HG03103 (cell line): ENCODE results near the gene MAP4K4.

ENCODE experiments used
- ATAC-seq: cut with Tn5 transposase; IDR thresholded peaks from one replicate; pipeline ENCODE4 v1.9.1; 2021; ENCODE audit warnings: low read depth; ENCODE audit not compliant: unreplicated experiment

Gene MAP4K4

DNA sequence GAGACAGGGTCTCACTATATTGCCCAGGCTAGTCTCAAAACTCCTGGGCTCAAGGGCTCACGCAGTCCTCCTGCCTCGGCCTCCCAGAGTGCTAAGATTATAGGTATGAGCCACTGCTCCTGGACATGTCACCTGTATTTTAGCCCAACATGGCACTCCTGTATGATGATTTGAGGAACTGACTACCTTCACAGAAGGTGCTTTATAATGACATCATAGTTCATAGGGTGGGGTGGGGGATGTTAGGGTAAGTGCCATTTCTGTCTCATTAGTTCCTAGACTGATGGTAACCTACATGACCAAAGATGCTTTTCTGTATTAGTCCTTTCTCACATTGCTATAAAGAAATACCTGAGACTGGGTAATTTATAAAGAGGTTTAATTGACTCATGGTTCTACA, 109.7 kb downstream of the MAP4K4 start:
- ATAC-seq: no peak

DNA sequence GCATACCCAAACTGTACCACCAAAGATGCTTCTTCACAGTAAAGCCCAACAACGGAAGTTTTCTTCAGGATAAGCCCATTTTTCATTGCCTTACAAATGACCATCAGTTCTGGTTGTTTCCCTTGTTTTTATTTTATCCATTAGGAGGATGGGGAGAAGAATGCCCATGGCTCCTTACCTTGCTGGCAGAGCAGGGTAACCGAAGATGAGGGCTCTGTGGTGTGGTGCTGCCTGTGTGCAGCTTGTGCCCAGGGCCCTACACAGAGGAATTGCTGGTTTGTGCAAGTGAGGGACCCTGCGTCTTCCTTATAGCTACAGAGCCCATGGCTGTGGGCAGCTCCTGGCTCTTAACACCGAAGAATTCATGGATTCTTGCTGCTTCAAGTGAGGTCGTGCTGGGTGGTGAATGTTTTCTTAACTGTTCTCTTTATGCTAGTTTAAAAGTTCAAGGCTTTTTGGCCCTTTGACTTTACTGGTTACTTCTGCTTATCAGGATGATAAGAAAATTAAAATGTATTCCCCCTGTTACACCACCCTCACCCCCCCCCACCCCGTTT, 110.6 kb downstream of the MAP4K4 start:
- no peak for ATAC-seq

DNA sequence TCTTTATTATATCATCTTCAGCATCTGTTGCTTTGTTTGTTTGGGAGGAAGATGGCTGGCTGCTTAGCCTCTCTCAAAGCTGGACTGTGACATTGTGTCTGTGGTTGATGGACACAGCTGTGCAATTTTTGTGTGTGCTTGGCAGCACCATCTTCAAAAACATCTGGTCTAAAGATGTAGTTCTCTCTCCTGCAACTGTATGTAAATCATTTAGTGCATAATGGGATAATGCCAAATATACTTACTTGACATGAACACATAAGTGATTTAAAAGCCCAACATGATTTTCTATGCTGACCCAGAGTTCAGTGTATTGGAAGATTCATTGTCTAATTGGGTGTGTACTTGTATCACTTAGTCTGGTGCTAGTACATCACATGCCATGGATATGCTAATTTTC, 112.2 kb downstream of the MAP4K4 start:
- no peak for ATAC-seq

DNA sequence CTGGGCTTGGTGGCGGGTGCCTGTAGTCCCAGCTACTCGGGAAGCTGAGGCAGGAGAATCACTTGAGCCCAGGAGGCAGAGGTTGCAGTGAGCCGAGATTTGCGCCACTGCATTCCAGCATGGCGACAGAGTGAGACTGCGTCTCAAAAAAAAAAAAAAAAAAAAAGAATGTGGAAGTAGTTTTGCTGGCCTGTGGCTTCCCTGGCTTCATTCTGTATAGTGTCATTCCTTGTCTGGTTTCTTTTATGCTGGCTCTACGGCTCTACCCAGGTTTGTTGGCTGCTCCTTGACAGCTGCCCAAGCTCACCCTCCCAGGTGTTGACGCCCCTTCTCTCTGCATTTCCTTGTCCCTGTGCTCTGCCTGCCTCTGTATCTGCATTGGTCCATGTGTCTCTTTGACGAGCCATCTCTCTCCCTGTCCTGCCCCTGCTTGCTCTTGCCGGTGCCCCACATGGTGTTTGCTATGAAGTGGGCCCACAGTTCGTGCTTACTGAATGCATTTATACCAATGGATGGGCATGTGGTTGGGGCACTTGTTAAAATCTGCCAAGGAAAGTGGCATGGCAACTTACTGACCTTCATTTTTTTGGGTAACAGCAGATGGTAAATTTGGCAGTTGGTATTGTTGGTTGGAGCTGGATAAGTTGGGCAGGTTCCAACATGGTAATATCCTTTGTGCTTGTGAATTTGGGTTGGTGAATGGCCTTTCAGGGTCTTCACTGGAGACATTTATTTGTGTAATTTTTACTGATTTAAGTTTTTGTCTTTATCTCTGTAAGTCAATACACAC, 113.9 kb downstream of the MAP4K4 start:
- ATAC-seq: no peak

DNA sequence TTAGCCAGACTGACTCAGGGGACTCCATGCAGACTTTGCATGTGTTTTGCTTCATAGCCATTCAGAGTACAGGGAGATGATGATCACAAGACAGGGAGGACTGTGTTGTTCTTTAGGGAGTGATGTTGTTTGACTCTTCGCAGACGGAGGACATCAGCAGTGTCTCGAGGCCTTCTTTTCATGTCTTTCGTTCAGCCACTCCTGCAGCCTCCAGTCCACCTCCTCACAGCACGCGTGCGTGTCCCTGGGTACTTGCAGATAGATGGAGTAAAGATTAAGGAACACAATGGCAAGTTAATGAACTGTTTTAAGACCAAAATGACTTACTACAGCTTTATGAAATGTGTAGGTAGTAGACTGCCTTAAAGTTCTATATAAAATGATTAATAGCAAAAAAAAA, 114.7 kb downstream of the MAP4K4 start:
- no peak for ATAC-seq

DNA sequence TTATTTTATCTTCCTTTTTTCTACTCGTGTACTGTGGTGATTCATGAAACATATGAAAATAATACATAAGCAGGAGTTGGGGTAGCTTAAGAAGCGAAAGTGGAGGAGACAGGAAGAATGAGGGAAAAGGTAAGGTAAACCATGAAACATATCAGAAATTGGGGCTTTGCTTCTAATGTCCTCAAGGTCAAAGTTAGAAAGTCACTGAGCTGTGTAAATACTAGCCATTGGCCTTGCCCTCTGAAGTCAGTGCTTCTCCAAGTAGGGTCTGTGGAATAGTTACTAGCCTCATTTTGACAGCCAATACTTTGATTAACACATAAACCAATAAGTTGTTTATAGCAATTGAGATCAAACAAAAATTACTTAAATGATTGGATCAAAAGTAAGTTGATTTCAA, 117.2 kb downstream of the MAP4K4 start:
- no peak for ATAC-seq

DNA sequence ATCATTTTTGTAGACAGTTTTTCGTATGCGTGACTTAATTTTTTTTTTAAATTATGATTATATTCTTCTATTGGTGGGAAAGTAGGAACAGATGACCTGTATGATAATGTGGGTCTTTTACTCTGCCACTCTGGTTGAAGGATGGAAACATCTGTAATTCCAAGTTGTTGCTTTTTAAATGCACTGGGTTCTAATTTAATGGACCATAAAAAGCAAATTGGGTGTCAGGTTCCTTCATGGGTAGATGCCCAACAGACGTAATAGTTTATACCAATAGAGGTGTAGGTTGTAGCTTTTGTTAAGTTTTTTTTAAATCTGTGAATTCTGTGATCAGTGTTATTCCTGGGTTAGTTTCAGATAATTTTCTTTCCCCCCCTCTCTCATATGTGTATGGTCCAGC, 117.6 kb downstream of the MAP4K4 start:
- ATAC-seq: no peak

DNA sequence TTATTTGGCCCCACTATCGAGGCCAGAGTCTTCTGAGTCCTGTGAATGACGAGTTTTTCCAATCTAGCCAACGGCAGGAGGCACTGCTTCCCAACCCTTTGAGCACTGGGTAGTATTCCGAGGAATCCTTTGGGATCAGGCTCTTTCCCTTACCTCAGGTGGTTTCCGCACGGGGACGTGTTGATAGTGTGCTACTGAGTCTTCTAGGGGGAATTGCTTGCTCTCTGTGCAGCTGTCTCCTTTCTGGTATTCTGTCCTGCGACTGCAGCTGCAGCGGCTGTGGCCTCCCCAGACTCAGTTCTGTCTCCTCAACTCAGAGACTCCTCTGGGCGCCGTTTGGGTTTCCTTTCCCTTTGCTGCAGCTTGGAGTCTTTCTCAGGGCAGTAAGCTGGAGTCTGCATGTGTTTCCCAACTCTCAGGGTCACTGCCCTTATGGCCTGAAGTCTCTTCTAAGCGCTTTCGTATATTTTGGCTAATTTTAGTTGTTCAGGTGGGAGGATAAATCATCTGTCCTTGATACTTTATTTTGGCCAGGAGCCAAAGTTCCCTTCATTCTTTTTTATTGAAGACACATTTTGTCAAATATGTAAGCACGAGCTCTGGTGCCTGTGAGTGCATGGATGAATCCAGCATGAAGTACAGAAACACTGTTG, 118.4 kb downstream of the MAP4K4 start:
- ATAC-seq: no peak

DNA sequence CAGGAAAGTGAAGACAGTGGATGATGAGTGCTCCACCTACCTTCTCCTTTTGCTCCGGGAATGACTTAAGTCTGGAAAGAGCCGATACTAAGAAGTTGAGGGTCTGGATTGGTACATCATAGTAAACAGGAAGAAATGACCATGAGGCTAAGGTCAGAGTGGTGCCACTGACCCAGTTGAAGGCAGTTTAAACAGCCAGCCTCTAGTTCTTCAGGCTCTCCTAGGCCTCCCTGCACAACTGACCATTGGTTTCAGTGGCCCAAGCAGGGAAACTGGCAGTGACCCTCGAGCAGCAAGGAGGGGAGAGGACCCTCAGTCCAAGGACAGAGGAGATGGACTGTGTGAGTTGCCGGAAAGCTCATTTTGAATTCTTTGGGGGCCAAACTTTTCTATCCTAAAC, 119.1 kb downstream of the MAP4K4 start:
- no peak for ATAC-seq

DNA sequence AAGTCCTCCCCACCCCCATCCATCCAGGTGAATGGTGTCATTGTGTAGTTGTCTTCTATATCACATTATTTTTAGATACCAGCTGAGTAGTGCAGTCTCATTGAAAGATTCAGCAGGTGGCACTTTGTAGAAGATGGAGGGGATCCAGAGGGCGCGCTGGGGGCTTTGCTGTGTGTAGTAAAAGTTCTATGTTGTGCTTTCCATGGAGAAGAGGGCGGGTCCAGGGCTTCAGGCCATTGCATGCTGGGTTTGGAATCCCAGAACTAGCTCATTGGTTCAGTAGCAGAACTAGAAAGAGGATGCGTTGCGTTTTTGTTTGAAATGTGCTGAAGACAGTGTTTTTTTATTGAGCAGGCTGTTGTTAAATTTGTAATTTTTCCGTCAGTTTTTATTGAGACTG, 120.0 kb downstream of the MAP4K4 start:
- ATAC-seq: no peak

DNA sequence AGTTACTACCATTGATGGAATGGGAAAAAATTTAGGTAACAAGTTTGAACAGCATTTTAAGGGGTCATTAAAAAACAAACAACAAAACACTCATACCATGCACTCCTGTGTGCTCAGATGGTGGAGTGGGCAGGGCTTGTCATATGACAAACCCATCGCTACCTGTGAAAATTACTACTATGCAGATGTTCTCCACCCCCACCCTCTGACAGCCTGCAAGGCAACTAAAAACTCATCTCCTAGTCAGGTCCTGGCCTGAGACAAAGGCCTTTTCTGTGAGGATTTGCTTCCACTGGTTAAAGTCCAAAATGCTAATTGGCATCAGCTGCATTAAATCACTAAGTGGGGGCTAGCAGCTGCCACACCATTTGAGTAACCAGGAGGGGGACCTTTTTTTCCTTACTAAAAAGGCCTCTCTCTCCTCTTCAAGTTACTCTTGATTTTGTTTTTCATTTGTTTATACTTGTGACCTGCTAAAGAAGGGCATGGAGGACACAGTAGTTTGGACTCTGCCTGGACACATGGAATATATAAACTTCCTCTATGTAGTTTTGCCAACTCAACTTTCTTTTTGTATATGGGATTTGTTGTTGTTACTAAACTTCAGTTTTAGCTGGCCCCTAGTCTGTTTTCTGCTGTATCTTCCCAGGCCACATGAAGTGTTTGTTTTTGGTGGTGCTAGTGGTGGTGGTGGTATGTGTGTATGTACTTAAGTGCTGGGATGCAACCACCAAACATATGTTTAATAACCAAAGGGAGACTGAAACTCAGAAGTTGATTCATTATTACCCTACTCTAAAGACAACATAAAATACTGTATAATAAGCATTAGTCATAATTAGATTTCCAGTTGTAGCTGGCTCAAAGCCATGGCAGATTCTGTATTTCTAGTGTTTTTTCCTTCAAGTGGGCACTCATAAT, 121.3 kb downstream of the MAP4K4 start:
- ATAC-seq: no peak

DNA sequence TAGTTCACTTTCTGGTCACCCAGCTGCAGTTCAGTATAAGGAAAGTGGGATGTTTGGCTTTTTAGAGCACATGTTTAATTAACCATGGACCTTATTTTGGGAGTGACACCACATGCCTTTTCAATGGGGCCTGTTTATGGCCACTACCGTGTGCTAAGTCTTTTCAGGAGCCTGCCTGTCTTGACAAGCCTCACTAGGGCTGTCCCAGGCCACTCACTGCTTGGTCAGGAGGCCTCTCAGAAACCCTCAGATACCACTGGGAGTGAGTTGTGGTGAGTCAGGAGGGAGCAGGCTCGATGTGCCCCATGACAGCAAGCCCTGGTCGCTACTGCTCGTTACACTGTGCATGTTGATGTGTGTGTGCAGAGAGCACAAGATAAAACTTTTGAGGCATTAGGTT, 123.0 kb downstream of the MAP4K4 start:
- ATAC-seq: no peak

DNA sequence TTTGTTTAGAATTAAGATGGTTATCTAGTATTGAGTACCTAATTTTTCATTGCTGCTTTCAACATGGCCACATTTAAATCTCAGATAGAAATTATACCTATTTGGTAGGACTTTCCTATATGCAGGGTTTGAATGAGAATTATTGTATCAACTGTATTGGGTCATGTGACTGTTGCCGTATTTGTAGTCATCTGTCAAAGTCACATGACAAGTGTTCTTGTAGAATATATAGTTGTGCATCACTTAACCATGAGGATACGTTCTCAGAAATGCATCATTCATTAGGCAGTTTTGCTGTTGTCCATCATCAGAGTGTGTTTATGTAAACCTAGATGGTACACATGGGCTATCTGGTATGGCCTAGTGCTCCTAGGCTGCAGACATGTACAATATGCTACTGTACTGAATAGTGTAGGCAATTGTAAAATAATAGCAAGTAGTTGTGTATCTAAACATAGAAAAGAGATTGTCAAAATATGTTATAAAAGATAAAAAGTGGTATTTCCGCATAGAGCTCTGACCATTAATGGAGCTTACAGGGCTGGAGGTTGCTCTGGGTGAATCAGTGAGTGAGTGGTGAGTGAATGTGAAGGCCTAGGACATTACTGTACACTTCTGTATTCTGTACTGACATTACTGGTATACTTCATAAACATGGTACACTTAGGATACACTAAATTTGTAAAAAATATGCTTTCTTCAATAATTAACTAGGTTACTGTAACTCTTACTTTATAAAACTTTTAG, 123.7 kb downstream of the MAP4K4 start:
- no peak for ATAC-seq

DNA sequence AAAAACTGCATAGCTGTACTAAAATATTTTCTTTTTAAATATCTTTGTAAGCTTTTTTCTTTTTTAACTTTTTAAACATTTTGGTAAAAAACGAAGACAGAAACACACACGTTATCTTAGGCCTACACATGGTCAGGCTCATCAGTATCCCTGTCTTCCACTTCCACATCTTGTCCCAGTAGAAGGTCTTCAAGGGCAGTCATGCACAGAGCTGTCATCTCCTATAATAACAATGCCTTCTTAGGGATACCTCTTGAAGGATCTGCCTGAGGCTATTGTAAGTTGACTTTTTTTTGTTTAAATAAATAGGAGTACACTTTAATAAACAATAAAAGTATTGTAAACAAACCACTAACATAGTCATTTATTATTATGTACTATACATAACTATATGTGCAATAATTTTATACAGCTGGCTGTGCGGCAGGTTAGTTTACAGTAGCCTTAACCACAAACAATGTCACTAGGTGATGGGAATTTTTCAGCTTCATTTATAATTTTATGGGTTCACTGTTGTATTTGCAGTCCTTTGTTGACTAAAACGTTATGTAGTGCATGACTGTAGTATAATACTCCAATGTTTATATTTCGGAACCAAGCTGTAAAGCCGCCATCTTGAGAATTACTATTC, 124.4 kb downstream of the MAP4K4 start:
- no peak for ATAC-seq

DNA sequence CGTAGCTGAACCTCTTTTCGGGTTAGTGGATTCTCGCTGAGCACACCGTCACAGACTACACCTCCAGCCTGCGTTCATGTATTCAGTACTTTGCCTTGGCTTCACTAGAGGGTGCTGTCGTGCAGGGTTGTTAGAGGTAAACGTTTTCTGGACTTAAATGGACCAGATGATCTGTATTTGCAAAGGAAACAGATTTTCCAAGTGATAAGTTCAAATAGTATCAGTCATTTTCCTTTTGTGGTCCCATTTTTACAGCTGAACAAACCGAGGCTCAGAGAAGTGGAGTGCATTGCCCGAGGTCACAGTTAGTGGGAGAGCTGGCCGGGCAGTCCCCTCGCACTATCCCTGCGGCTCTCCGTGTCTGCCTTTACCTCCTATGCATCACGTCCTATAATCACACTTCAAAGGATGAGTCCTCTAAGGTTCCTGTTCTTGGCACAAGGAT, 125.9 kb downstream of the MAP4K4 start:
- ATAC-seq: peak; percentile 67

DNA sequence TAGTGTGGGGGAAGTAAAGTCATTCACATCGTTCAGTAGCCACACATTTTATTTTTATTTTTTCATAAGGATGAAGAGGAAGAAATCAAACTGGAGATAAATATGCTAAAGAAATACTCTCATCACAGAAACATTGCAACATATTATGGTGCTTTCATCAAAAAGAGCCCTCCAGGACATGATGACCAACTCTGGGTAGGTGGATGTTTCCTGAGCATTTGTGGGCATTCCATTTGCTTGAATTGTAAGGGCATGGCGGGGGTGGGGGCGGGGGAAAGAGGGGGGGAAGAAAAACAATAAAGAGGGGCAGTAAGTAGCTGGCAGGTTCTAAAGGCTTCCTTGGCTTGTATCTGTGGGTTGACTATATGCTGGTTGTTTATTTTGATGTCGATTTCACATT, 126.4 kb downstream of the MAP4K4 start:
- ATAC-seq: no peak

DNA sequence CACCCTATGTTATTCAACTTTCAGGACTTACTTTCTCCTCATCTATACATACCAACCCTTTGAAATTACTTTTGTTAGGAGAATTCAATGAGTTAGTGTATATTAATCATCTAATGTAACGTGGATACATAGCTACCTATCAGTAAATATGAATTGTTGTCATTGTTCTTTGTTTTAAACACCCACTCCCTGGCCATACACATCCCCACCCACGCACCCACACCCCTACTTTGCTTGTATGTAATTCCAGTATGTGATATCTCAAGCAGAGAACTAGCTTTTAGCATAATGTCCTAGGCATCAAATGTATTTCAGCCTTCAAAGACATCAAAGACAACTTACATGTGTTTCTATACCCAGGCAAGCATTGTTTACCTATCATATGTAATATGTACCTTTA, 129.2 kb downstream of the MAP4K4 start:
- ATAC-seq: no peak

DNA sequence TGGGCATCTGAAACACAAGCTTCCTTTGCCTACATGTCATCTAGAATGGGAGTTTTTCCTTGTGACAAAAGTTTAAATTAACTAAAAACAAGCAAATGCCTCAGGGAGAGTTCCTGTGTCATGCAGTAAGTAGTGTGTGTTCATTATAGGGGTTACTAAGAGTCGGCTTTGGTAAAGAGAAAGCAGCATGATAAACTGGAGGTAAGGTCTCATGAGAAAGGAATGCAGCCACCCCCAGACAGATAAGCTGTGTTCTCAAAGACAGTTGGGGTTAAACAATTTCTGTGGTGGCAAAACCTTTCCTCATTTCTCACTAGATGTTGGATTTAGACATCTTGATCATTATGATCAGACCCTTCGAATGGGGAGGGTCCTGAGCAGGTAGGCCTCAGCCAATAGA, 129.7 kb downstream of the MAP4K4 start:
- ATAC-seq: no peak

DNA sequence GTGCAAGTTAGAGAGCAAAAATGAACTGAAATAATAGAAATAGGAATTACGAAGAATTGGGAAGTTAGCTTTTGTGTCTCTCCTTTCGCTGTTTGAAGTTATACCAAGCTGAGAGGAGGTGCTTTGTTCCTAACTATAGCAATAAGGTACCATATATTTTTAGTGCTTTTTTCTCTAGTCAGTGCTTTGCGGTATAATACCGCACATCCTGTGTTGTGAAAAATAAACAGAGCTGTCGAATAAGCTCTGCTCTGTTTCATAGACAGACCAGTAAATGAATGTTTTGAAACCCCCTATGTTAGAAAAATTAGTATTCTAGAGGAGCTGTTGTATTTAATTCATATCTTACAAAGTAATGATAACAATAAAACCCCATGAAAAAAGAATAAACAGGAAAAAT, 130.8 kb downstream of the MAP4K4 start:
- no peak for ATAC-seq
